ENCODE measurements around the gene ZNF835. TPM values are rescaled to one million over a fixed set of nuclear protein-coding genes. Genes with fewer than 3 reads are reported as not detected.

The ZNF835 gene
- polyA plus RNA-seq (0.01 TPM in 1 of 3 replicates, not detected in the others), polyA minus RNA-seq (not detected in 3 replicates)
- polyA plus RNA-seq (2011; ENCODE audit: low read depth), result not detected
- polyA plus RNA-seq (2011; cell fraction: cytosol; rRNA removed), result not detected in 2 replicates
- polyA plus RNA-seq (2011; cell fraction: nucleus; rRNA removed), result not detected in 2 replicates
- not detected in 2 replicates for polyA plus RNA-seq (2012; ENCODE audit: low replicate concordance)
- polyA minus RNA-seq (2011; cell fraction: cytosol; rRNA and poly(A)+ RNA removed), result not detected
- not detected in 2 replicates for polyA minus RNA-seq (2011; cell fraction: nucleus; rRNA and poly(A)+ RNA removed)

DNA sequence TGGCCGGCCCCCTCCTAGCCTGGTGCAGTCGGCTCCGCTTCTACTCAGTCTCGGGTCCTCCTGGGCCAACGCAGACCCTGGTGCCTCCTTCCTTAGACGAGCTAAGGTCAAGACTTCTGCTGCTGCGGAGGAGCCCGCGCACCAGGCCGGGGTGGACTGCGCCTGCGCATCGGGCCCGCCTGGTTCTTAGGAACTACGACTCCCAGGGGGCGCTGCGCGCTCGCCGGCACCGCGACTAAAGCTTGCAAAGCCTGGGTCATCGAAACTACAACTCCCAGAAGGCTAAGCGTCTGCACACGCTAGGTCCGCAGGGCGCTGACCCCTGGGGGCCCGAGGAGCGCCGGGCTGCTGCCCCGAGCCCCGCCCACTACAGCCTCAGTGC lies at the start of gene ZNF835:
Gene ZNF835 (minus strand): TSS at position 145 of the 382 bp plus-strand sequence. CDS start 6,559 bp downstream, outside the sequence.
- no peaks in the 10 kb centered on the region for H3K4me1 ChIP-seq (ENCODE audit: control insufficient read depth, extremely low read depth, insufficient read depth, low read length)
- no peak within 1 kb of the TSS for H3K4me2 ChIP-seq (ENCODE audit: control insufficient read depth, extremely low read depth, insufficient read depth, low read depth, low read length)
- H3K9me1 ChIP-seq (ENCODE audit: control insufficient read depth, extremely low read depth, insufficient read depth, low read length), result no peaks in the 10 kb centered on the region
- DNase-seq (ENCODE audit: low read depth, low spot score) (no peak), FAIRE-seq (no peak)
- H3K9me3 ChIP-seq (ENCODE audit: control insufficient read depth, low read depth, low read length), result peaks cover 14% of the 10 kb centered on the region
- no peak within 1 kb of the TSS for H3K9ac ChIP-seq (ENCODE audit: control insufficient read depth, extremely low read depth, insufficient read depth, low read length)
- H3K27ac ChIP-seq (ENCODE audit: control insufficient read depth, insufficient read depth, low read length), result no peak within 1 kb of the TSS
- no peak within 1 kb of the TSS for H2AFZ ChIP-seq (ENCODE audit: control insufficient read depth, low read length)
- H4K20me1 ChIP-seq (ENCODE audit: control insufficient read depth, extremely low read depth, insufficient read depth, low read length), result no peaks in the 10 kb centered on the region
- TF ChIP-seq, protein P1, sequence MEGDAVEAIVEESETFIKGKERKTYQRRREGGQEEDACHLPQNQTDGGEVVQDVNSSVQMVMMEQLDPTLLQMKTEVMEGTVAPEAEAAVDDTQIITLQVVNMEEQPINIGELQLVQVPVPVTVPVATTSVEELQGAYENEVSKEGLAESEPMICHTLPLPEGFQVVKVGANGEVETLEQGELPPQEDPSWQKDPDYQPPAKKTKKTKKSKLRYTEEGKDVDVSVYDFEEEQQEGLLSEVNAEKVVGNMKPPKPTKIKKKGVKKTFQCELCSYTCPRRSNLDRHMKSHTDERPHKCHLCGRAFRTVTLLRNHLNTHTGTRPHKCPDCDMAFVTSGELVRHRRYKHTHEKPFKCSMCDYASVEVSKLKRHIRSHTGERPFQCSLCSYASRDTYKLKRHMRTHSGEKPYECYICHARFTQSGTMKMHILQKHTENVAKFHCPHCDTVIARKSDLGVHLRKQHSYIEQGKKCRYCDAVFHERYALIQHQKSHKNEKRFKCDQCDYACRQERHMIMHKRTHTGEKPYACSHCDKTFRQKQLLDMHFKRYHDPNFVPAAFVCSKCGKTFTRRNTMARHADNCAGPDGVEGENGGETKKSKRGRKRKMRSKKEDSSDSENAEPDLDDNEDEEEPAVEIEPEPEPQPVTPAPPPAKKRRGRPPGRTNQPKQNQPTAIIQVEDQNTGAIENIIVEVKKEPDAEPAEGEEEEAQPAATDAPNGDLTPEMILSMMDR (optimal IDR thresholded peaks at IDR 0.05 in 1 of 3, IDR thresholded peaks at IDR 0.05 in 1 of 3, conservative IDR thresholded peaks at IDR 0.05 in 1 of 3; ENCODE audit: extremely low read depth in 1 of 3, insufficient read depth in 2 of 3, low read length in 3 of 3), result no peak
- no peak for TF ChIP-seq EZH2 (IDR thresholded peaks at IDR 0.05; ENCODE audit: low read length)
- H3K79me2 ChIP-seq (ENCODE audit: control insufficient read depth, insufficient read depth, low read length), result no peaks in the 10 kb centered on the region
- H3K27me3 ChIP-seq (ENCODE audit: control insufficient read depth, extremely low read depth, insufficient read depth, low read length), result no peaks in the 10 kb centered on the region
- dilution Hi-C loops (cut with MboI; ENCODE audit: extremely low pct_ligation_motif_present, low sequenced_read_pairs), result no loop called here
- no peak within 1 kb of the TSS for H3K4me3 ChIP-seq (ENCODE audit: control insufficient read depth in 2 of 3, extremely low read depth in 1 of 3, insufficient read depth in 2 of 3, low read depth in 1 of 3, low read length in 3 of 3)
- no peaks in the 10 kb centered on the region for H3K36me3 ChIP-seq (ENCODE audit: control insufficient read depth in 2 of 2, extremely low read depth in 1 of 2, insufficient read depth in 2 of 2, low read length in 2 of 2)

DNA sequence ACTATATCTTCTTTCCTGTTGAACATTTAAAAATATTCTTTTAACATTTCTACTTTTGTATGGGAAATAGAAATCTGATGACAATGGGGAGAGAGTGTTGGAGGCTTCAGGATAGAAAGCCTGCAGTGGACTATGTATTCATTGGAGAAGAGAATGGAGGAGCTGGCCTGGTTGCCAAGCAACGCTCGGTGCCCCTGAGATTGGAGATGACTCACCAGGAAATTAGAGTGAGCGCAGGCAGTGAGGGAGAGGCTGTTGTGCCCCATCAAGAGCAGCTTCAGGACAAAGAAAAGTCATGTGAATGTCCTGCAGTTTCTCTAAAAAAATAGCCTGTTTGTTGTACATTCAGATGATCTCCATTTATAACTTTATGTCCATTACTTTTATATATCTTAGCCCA lies 48.7 kb upstream of the ZNF835 start:
- H3K79me2 ChIP-seq (ENCODE audit: control insufficient read depth, insufficient read depth, low read length), result no peaks in the 10 kb centered on the region
- H3K4me3 ChIP-seq (ENCODE audit: control insufficient read depth in 2 of 3, extremely low read depth in 1 of 3, insufficient read depth in 2 of 3, low read depth in 1 of 3, low read length in 3 of 3), result no peak overlapping the region
- no peak overlapping the region for H3K4me2 ChIP-seq (ENCODE audit: control insufficient read depth, extremely low read depth, insufficient read depth, low read depth, low read length)
- H3K9me3 ChIP-seq (ENCODE audit: control insufficient read depth, low read depth, low read length), result no peaks in the 10 kb centered on the region
- H4K20me1 ChIP-seq (ENCODE audit: control insufficient read depth, extremely low read depth, insufficient read depth, low read length), result no peaks in the 10 kb centered on the region
- H3K27ac ChIP-seq (ENCODE audit: control insufficient read depth, insufficient read depth, low read length), result no peak overlapping the region
- no peaks in the 10 kb centered on the region for H3K27me3 ChIP-seq (ENCODE audit: control insufficient read depth, extremely low read depth, insufficient read depth, low read length)
- dilution Hi-C loops (cut with MboI; ENCODE audit: extremely low pct_ligation_motif_present, low sequenced_read_pairs), result no loop called here
- H3K4me1 ChIP-seq (ENCODE audit: control insufficient read depth, extremely low read depth, insufficient read depth, low read length), result no peaks in the 10 kb centered on the region
- FAIRE-seq (no peak), DNase-seq (ENCODE audit: low read depth, low spot score) (no peak)
- H3K9ac ChIP-seq (ENCODE audit: control insufficient read depth, extremely low read depth, insufficient read depth, low read length), result no peak overlapping the region
- no peak for TF ChIP-seq EZH2 (IDR thresholded peaks at IDR 0.05; ENCODE audit: low read length)
- TF ChIP-seq, protein P1 (optimal IDR thresholded peaks at IDR 0.05 in 1 of 3, IDR thresholded peaks at IDR 0.05 in 1 of 3, conservative IDR thresholded peaks at IDR 0.05 in 1 of 3; ENCODE audit: extremely low read depth in 1 of 3, insufficient read depth in 2 of 3, low read length in 3 of 3), result no peak
- no peak overlapping the region for H2AFZ ChIP-seq (ENCODE audit: control insufficient read depth, low read length)
- no peaks in the 10 kb centered on the region for H3K9me1 ChIP-seq (ENCODE audit: control insufficient read depth, extremely low read depth, insufficient read depth, low read length)
- H3K36me3 ChIP-seq (ENCODE audit: control insufficient read depth in 2 of 2, extremely low read depth in 1 of 2, insufficient read depth in 2 of 2, low read length in 2 of 2), result no peaks in the 10 kb centered on the region

Measured in keratinocyte (primary cell).